DOHH2 (cell line): ENCODE measurements around the gene MCM6.

Experiments
- EZH2phosphoT487 ChIP-seq: fragments of 200-600 bp; sonication (generic); IDR thresholded peaks from 2 replicates; pipeline ENCODE4 v1.6.1; 2017; ENCODE audit warnings: borderline replicate concordance, mild to moderate bottlenecking, antibody characterized with exemption, low read length, moderate library complexity, mixed read lengths
- TF ChIP-seq, protein P1 (sequence below): fragments of 200-600 bp; sonication (generic); IDR thresholded peaks from one replicate; pipeline ENCODE4 v1.5.1; 2014; ENCODE audit warnings: antibody characterized with exemption, mild to moderate bottlenecking, low read depth, low read length; ENCODE audit not compliant: poor library complexity, severe bottlenecking

- TF ChIP-seq, protein P1, sequence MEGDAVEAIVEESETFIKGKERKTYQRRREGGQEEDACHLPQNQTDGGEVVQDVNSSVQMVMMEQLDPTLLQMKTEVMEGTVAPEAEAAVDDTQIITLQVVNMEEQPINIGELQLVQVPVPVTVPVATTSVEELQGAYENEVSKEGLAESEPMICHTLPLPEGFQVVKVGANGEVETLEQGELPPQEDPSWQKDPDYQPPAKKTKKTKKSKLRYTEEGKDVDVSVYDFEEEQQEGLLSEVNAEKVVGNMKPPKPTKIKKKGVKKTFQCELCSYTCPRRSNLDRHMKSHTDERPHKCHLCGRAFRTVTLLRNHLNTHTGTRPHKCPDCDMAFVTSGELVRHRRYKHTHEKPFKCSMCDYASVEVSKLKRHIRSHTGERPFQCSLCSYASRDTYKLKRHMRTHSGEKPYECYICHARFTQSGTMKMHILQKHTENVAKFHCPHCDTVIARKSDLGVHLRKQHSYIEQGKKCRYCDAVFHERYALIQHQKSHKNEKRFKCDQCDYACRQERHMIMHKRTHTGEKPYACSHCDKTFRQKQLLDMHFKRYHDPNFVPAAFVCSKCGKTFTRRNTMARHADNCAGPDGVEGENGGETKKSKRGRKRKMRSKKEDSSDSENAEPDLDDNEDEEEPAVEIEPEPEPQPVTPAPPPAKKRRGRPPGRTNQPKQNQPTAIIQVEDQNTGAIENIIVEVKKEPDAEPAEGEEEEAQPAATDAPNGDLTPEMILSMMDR, result no peak
- no peak for TF ChIP-seq EZH2phosphoT487
These were observed 22.8 kb downstream of the MCM6 start for GRCh38 chr2:135853401-135853800.
